Karpas-422 (cell line): ENCODE results near the gene NDUFA9. TPM values are rescaled to one million over a fixed set of nuclear protein-coding genes. Genes with fewer than 3 reads are reported as not detected.

Source experiments
- total RNA-seq: library from RNA; depleted of rRNA; stranded (reverse); fragments of >200 nt; shearing (Covaris generic); gene quantifications from 2 replicates; pipeline ENCODE4 v1.2.3, GENCODE V29; 2014; ENCODE audit warnings: low replicate concordance; rRNA removed

Gene NDUFA9
- total RNA-seq, 1 experiment from 2014 or later = 72.2 TPM

Other genes starting within 250 kb of the NDUFA9 start
- not detected in 2 replicates for gene FGF6, start 203.3 kb upstream of the NDUFA9 start, total RNA-seq
- gene RAD51AP1, start 110.2 kb upstream of the NDUFA9 start, total RNA-seq = 14.1 and 39.2 TPM in 2 replicates
- gene DYRK4, start 86.9 kb upstream of the NDUFA9 start, total RNA-seq = 27.2 and 44.9 TPM in 2 replicates
- gene AKAP3, start 63 bp upstream of the NDUFA9 start, total RNA-seq = 0.56 and 0.69 TPM in 2 replicates
- gene GALNT8, start 71.3 kb downstream of the NDUFA9 start, total RNA-seq = not detected in 2 replicates